Endothelial cell of umbilical vein (primary cell): ENCODE data around the gene BLOC1S2.

Source experiments
- CTCF ChIP-seq, 2 donors: IDR thresholded peaks; 1 replicate in 1 of 2; 2 replicates in 1 of 2; pipeline ENCODE4 v1.5.1; 2011; ENCODE audit warnings: low read length in 2 of 2, mild to moderate bottlenecking in 2 of 2, moderate library complexity in 2 of 2, control low read depth in 1 of 2, inconsistent platforms in 1 of 2, low read depth in 1 of 2; ENCODE audit not compliant: insufficient read depth in 1 of 2; ENCODE audit errors: extremely low read depth in 1 of 2
- EZH2 ChIP-seq: IDR thresholded peaks from 2 replicates; pipeline ENCODE4 v1.6.1; 2012; ENCODE audit warnings: borderline replicate concordance, low read depth, mild to moderate bottlenecking, moderate library complexity, low read length, inconsistent platforms; ENCODE audit not compliant: severe bottlenecking
- FOS ChIP-seq: IDR thresholded peaks from 2 replicates; pipeline ENCODE4 v1.6.1; 2011; ENCODE audit warnings: mild to moderate bottlenecking, low read length, moderate library complexity, borderline replicate concordance; ENCODE audit not compliant: insufficient read depth
- GATA2 ChIP-seq: IDR thresholded peaks from 2 replicates; pipeline ENCODE4 v1.7.0; 2011; ENCODE audit warnings: low read depth, mild to moderate bottlenecking, moderate library complexity, mixed read lengths, low read length; ENCODE audit not compliant: insufficient read length, insufficient read depth
- JUN ChIP-seq: IDR thresholded peaks from 2 replicates; pipeline ENCODE4 v1.6.1; 2011; ENCODE audit warnings: borderline replicate concordance, low read depth; ENCODE audit not compliant: insufficient read length, insufficient read depth
- MAX ChIP-seq: IDR thresholded peaks from 2 replicates; pipeline ENCODE4 v1.6.1; 2011; ENCODE audit not compliant: insufficient read depth, insufficient read length
- MYC ChIP-seq: IDR thresholded peaks from one replicate; pipeline ENCODE4 v1.6.1; 2011; ENCODE audit warnings: mild to moderate bottlenecking, low read depth, low read length
- POLR2A ChIP-seq: IDR thresholded peaks from 2 replicates; pipeline ENCODE4 v1.6.1; 2012; ENCODE audit warnings: low read depth, mild to moderate bottlenecking, control low read depth, low read length
- POLR2AphosphoS5 ChIP-seq: IDR thresholded peaks from 2 replicates; pipeline ENCODE4 v1.6.1; 2012; ENCODE audit warnings: low read depth, mild to moderate bottlenecking, control low read depth, low read length, moderate library complexity; ENCODE audit not compliant: insufficient read depth

GRCh38 chr10:100306861-100307260 is 20.4 kb upstream of the BLOC1S2 start:
- no peak for TF ChIP-seq EZH2
- TF ChIP-seq CTCF (IDR thresholded peaks at IDR 0.05; ENCODE audit: extremely low read depth in 1 of 2, insufficient read depth in 1 of 2, low read depth in 1 of 2, low read length in 2 of 2), result no peak
- TF ChIP-seq POLR2AphosphoS5, result no peak
- no peak for TF ChIP-seq POLR2A
- TF ChIP-seq MAX, result no peak
- TF ChIP-seq MYC, result no peak
- TF ChIP-seq GATA2, result no peak
- no peak for TF ChIP-seq JUN
- no peak for TF ChIP-seq FOS
